K562 (cell line): ENCODE measurements around the gene C17orf113.

Experiments used
- ATF2 ChIP-seq: sonication (generic); formaldehyde crosslinking; IDR thresholded peaks from 2 replicates; pipeline ENCODE4 v1.8.1; 2022; ENCODE audit warnings: missing genetic modification reagents
- HBP1 ChIP-seq: fragments of 450-650 bp; formaldehyde crosslinking; IDR thresholded peaks from 2 replicates; pipeline ENCODE4 v1.4.0; 2022; ENCODE audit warnings: missing genetic modification characterization

GRCh38 chr17:41998497-41998896, 51.9 kb downstream of the C17orf113 start:
- TF ChIP-seq ATF2 (CRISPR knock-in tag) = no peak
- TF ChIP-seq HBP1 (CRISPR knock-in tag) = no peak
